ENCODE results near the gene MYO1C.
"Not testable (repeated sequence)": the region's sequence is repeated elsewhere in the genome, so short reads cannot be mapped to it uniquely, and the experiment has no call there.

The MYO1C gene

DNA sequence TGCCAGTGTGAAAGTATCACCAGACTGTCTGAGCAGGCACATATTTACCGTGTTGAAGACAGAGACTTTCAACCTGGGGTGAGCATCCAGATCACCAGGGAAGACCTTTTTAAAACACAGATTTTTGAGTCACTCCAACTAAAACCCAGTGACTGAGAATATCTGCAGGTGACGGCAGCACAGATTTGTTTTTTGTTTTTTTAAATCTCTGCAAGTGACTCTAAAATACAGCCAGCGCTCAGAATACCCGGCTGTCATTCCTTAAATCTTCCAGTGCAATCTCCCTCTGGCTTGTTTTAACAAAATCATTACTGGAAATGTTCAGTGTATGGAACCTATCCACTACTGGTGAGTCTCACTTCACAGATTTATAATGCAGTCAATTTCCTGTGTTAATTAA, 43.3 kb upstream of the MYO1C start:
- TF ChIP-seq, protein P1, sequence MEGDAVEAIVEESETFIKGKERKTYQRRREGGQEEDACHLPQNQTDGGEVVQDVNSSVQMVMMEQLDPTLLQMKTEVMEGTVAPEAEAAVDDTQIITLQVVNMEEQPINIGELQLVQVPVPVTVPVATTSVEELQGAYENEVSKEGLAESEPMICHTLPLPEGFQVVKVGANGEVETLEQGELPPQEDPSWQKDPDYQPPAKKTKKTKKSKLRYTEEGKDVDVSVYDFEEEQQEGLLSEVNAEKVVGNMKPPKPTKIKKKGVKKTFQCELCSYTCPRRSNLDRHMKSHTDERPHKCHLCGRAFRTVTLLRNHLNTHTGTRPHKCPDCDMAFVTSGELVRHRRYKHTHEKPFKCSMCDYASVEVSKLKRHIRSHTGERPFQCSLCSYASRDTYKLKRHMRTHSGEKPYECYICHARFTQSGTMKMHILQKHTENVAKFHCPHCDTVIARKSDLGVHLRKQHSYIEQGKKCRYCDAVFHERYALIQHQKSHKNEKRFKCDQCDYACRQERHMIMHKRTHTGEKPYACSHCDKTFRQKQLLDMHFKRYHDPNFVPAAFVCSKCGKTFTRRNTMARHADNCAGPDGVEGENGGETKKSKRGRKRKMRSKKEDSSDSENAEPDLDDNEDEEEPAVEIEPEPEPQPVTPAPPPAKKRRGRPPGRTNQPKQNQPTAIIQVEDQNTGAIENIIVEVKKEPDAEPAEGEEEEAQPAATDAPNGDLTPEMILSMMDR (IDR thresholded peaks at IDR 0.05; ENCODE audit: low read depth, low read length) = no peak
- Histone ChIP-seq H3K27me3 (ENCODE audit: low read depth, low read length) (no peaks in the 10 kb centered on the region), H3K27ac (ENCODE audit: low read length) (no peak overlapping the region), H3K4me2 (ENCODE audit: low read length) (no peak overlapping the region), H3K79me2 (ENCODE audit: low read length) (no peaks in the 10 kb centered on the region), H3K9ac (ENCODE audit: low read length) (no peak overlapping the region), H3K36me3 (replicated peaks; ENCODE audit: low read depth, low read length) (peaks cover 4% of the 10 kb centered on the region), H4K20me1 (ENCODE audit: insufficient read depth, low read length) (no peaks in the 10 kb centered on the region), H2AFZ (ENCODE audit: low read depth, low read length) (no peak overlapping the region), H3K4me1 (ENCODE audit: low read length) (no peaks in the 10 kb centered on the region), H3K9me3 (ENCODE audit: insufficient read depth, low read length) (no peaks in the 10 kb centered on the region), H3K4me3 (ENCODE audit: low read length) (no peak overlapping the region)

- Histone ChIP-seq H3K9ac (ENCODE audit: low read length) (no peak overlapping the region), H2AFZ (ENCODE audit: low read depth, low read length) (no peak overlapping the region), H3K4me2 (ENCODE audit: low read length) (no peak overlapping the region), H3K9me3 (ENCODE audit: insufficient read depth, low read length) (no peaks in the 10 kb centered on the region), H3K27me3 (ENCODE audit: low read depth, low read length) (no peaks in the 10 kb centered on the region), H3K27ac (ENCODE audit: low read length) (no peak overlapping the region), H3K79me2 (ENCODE audit: low read length) (no peaks in the 10 kb centered on the region), H4K20me1 (ENCODE audit: insufficient read depth, low read length) (no peaks in the 10 kb centered on the region), H3K4me3 (ENCODE audit: low read length) (no peak overlapping the region), H3K36me3 (replicated peaks; ENCODE audit: low read depth, low read length) (peaks cover 6% of the 10 kb centered on the region), H3K4me1 (ENCODE audit: low read length) (no peaks in the 10 kb centered on the region)
- TF ChIP-seq, protein P1 (IDR thresholded peaks at IDR 0.05; ENCODE audit: low read depth, low read length) = no peak
- TF ChIP-seq EZH2phosphoT487 (IDR thresholded peaks at IDR 0.05; ENCODE audit: low read depth) = no peak
Observed at GRCh38 chr17:1533661-1534325, 41.3 kb upstream of the MYO1C start.

DNA sequence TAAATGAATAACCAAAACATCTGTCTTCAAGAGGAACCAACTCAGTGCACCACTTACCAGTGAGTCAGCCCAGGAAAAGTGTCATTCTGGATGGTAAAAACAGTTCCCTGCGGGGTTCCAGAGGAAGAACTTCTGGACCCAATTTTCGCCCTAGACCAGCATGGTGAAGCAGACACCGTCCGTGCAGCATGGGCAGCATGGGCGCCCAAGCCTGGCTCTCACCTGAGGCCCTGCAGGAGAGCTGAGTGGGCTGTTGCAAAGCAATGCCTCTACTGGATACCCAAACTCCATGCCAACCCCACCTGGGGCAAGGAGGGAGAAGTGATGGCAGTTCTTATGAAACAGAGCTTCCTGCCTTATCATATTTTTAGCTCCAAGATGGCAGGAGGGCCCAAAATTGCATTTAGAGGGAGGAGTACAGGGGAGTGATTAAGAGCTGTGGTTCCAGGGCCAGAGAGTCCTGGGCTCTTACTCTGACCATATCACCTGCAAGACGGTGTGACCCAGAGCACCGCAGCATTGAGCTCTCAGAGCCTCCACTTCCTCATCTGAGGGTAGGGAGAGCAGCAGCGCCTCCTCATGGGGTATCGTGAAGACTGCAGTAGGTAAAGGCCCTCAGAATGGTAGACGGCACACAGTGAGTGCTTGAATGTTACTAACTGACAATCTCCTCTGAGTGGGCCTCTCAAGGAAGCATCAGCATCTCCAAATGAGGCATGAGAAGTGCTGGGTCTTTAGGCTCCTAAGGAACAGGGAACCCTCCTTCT, 40.5 kb upstream of the MYO1C start:
- TF ChIP-seq EZH2phosphoT487 (IDR thresholded peaks at IDR 0.05; ENCODE audit: low read depth) = no peak
- TF ChIP-seq, protein P1 (IDR thresholded peaks at IDR 0.05; ENCODE audit: low read depth, low read length) = peak; percentile 22
- peaks cover 6% of the 10 kb centered on the region for H3K36me3 ChIP-seq (replicated peaks; ENCODE audit: low read depth, low read length)

GRCh38 chr17:1529863-1530262, 37.4 kb upstream of the MYO1C start:
- Histone ChIP-seq H3K27ac (ENCODE audit: low read length) (no peak overlapping the region), H3K9ac (ENCODE audit: low read length) (no peak overlapping the region), H3K79me2 (ENCODE audit: low read length) (no peaks in the 10 kb centered on the region), H4K20me1 (ENCODE audit: insufficient read depth, low read length) (no peaks in the 10 kb centered on the region), H3K27me3 (ENCODE audit: low read depth, low read length) (no peaks in the 10 kb centered on the region), H3K4me2 (ENCODE audit: low read length) (no peak overlapping the region), H3K36me3 (replicated peaks; ENCODE audit: low read depth, low read length) (peaks cover 3% of the 10 kb centered on the region), H3K4me1 (ENCODE audit: low read length) (no peaks in the 10 kb centered on the region), H3K4me3 (ENCODE audit: low read length) (no peak overlapping the region), H2AFZ (ENCODE audit: low read depth, low read length) (no peak overlapping the region), H3K9me3 (ENCODE audit: insufficient read depth, low read length) (no peaks in the 10 kb centered on the region)
- TF ChIP-seq, protein P1 (IDR thresholded peaks at IDR 0.05; ENCODE audit: low read depth, low read length) = no peak
- TF ChIP-seq EZH2phosphoT487 (IDR thresholded peaks at IDR 0.05; ENCODE audit: low read depth) = no peak

More for the DNA sequence above, 40.5 kb upstream of the MYO1C start:
- Histone ChIP-seq H3K9ac (ENCODE audit: low read length) (no peak overlapping the region), H4K20me1 (ENCODE audit: insufficient read depth, low read length) (no peaks in the 10 kb centered on the region), H3K4me1 (ENCODE audit: low read length) (no peaks in the 10 kb centered on the region), H3K9me3 (ENCODE audit: insufficient read depth, low read length) (no peaks in the 10 kb centered on the region), H2AFZ (ENCODE audit: low read depth, low read length) (no peak overlapping the region), H3K27me3 (ENCODE audit: low read depth, low read length) (no peaks in the 10 kb centered on the region), H3K27ac (ENCODE audit: low read length) (no peak overlapping the region), H3K4me2 (ENCODE audit: low read length) (no peak overlapping the region), H3K4me3 (ENCODE audit: low read length) (no peak overlapping the region), H3K79me2 (ENCODE audit: low read length) (no peaks in the 10 kb centered on the region)

DNA sequence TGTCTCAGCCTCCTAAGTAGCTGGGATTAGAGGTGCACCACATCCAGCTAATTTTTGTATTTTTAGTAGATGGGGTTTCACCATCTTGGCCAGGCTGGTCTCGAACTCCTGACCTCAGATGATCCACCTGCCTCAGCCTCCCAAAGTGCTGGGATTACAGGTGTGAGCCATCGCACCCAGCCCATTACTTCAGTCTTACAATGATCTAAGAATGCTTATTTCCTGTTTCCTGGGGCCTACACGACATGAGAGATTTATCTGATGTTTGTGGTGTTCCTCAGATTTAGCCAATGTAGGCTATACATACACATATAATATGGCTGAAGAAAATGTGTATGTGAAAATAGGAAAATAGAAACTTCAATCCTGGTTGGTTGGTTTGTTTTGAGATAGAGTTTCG, 34.4 kb upstream of the MYO1C start:
- H3K4me2 ChIP-seq (ENCODE audit: low read length); H4K20me1 ChIP-seq (ENCODE audit: insufficient read depth, low read length); H3K9me3 ChIP-seq (ENCODE audit: insufficient read depth, low read length); H3K36me3 ChIP-seq (replicated peaks; ENCODE audit: low read depth, low read length); H3K4me1 ChIP-seq (ENCODE audit: low read length); H3K9ac ChIP-seq (ENCODE audit: low read length); H3K27ac ChIP-seq (ENCODE audit: low read length); H3K79me2 ChIP-seq (ENCODE audit: low read length); H2AFZ ChIP-seq (ENCODE audit: low read depth, low read length); H3K27me3 ChIP-seq (ENCODE audit: low read depth, low read length); H3K4me3 ChIP-seq (ENCODE audit: low read length): not testable (repeated sequence)
